AG04449 (cell line): ENCODE data around the gene GALK1.

Source experiments
- CTCF ChIA-PET: fragments of 350-600 bp; formaldehyde crosslinking; extraction: SDS; loops from one replicate; lab custom pipeline; 2021; ENCODE audit warnings: antibody characterized with exemption; lab: Yijun Ruan, JAX
- POLR2A ChIA-PET: fragments of 400-600, 350-600 bp; formaldehyde crosslinking; extraction: SDS; loops from one replicate; lab custom pipeline; 2020; ENCODE audit warnings: antibody characterized with exemption, inconsistent platforms; lab: Yijun Ruan, JAX
- DNase-seq: peaks from one replicate; pipeline ENCODE4 v3.0.0-alpha.2; 2010; ENCODE audit warnings: low read depth, low spot score
- H3K4me3 ChIP-seq: 2 replicates; pipeline ENCODE4 v1.5.1; 2011; ENCODE audit warnings: low read depth, mild to moderate bottlenecking, control low read depth, low read length
- CTCF ChIP-seq: IDR thresholded peaks from one replicate; pipeline ENCODE4 v1.5.1; 2011; ENCODE audit warnings: mild to moderate bottlenecking, moderate library complexity, low read length, control low read depth, inconsistent platforms; ENCODE audit not compliant: insufficient read depth; ENCODE audit errors: missing control alignments

The GALK1 gene

GRCh38 chr17:75752802-75753513, 12.0 kb downstream of the GALK1 start:
- peak overlapping the region; percentile 55 for H3K4me3 ChIP-seq
- CTCF ChIA-PET = interaction anchor here (0.6 to 23.0 kb wide), 67 partner anchors 8 to 835 kb away, joined by 3 to 1427 read pairs (median 4); partner anchors contain the start of genes GALK1, MIF4GD, RECQL5 and SAP30BP
- POLR2A ChIA-PET = interaction anchor here (0.9 to 2.0 kb wide), 7 partner anchors 9 to 144 kb away, joined by 3 to 11 read pairs (median 6); partner anchors contain the start of genes GALK1, RECQL5, SAP30BP and SMIM5
- DNase-seq = no peak
- TF ChIP-seq CTCF = no peak

- no peak for DNase-seq
- ChIA-PET CTCF (interaction anchor here (1.4 to 23.0 kb wide), 6 partner anchors 11 to 119 kb away, joined by 3 to 1427 read pairs (median 24); partner anchors contain the start of genes GALK1, RECQL5, SAP30BP and SMIM5), POLR2A (no interaction called here)
- TF ChIP-seq CTCF = no peak
- no peak overlapping the region for H3K4me3 ChIP-seq
Measured at GRCh38 chr17:75752405-75752709, 12.6 kb downstream of the GALK1 start.

DNA sequence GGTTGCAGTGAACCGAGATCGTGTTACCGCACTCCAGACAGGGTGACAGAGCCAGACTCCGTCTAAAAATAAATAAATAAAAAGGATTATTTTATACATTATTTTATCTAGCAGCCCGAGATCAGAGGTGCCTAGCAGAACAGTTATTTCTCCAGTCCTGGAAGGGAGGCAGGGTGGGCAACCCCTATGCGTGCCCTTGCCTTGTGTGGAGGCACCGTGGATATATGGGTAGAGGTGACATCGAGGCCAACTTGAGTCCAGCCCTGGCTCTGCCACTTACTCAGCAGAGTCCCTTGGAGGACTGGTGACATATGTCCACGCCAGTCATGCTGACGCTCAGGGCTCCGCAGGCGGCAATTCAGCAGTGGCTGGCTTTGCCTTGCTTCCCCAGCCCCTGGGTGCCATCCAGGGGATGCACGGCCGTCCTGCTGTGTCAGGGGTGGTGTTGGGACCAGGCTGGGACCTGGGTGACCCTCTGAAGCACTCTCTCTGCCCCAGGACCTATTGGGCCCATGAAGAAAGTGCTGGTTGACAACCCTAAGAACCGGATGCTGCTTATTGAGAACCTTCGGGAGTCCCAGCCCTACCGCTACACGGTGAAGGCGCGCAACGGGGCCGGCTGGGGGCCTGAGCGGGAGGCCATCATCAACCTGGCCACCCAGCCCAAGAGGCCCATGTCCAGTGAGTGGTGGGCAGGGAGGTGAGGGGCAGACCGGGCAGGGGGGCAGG, 13.2 kb downstream of the GALK1 start:
- ChIA-PET CTCF (interaction anchor here (1.4 to 23.0 kb wide), 12 partner anchors 10 to 326 kb away, joined by 3 to 1427 read pairs (median 86); partner anchors contain the start of genes GALK1, MYO15B, RECQL5 and SAP30BP), POLR2A (no interaction called here)
- DNase-seq = no peak
- H3K4me3 ChIP-seq = no peak overlapping the region
- TF ChIP-seq CTCF = no peak

DNA sequence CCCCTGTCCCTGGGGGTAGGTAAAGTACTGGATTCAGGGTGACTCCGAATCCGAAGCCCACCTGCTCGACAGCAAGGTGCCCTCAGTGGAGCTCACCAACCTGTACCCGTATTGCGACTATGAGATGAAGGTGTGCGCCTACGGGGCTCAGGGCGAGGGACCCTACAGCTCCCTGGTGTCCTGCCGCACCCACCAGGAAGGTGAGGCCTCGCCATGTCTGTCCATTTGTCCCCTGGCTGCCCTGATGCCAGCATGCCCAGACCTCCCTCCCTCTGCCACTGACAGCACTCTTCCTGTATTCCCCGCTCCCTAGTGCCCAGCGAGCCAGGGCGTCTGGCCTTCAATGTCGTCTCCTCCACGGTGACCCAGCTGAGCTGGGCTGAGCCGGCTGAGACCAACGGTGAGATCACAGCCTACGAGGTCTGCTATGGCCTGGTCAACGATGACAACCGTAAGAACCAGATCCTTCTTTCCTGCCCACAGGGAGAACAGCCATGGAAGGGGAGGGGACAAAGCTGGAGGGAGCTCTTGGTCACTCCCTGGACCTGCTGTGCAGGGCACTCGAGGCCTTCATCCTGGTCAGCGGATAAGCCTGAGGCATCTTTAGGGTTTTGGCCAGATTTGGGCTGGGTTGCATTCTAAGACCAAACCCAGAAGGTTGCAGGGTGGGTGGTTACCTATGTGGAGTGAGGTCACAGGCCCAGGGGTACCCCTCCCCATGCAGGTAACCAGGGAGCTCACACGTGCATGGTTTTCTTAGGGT, 14.2 kb downstream of the GALK1 start:
- H3K4me3 ChIP-seq = no peak overlapping the region
- ChIA-PET POLR2A (interaction anchor here (0.5 to 1.2 kb wide), 2 partner anchors 10 to 29 kb away, joined by 3 to 4 read pairs; no protein-coding TSS in a partner anchor), CTCF (interaction anchor here (0.7 to 23.0 kb wide), 17 partner anchors 11 to 480 kb away, joined by 3 to 1427 read pairs (median 16); partner anchors contain the start of genes GALK1, MIF4GD, MYO15B and RECQL5)
- TF ChIP-seq CTCF = no peak
- DNase-seq = no peak

DNA sequence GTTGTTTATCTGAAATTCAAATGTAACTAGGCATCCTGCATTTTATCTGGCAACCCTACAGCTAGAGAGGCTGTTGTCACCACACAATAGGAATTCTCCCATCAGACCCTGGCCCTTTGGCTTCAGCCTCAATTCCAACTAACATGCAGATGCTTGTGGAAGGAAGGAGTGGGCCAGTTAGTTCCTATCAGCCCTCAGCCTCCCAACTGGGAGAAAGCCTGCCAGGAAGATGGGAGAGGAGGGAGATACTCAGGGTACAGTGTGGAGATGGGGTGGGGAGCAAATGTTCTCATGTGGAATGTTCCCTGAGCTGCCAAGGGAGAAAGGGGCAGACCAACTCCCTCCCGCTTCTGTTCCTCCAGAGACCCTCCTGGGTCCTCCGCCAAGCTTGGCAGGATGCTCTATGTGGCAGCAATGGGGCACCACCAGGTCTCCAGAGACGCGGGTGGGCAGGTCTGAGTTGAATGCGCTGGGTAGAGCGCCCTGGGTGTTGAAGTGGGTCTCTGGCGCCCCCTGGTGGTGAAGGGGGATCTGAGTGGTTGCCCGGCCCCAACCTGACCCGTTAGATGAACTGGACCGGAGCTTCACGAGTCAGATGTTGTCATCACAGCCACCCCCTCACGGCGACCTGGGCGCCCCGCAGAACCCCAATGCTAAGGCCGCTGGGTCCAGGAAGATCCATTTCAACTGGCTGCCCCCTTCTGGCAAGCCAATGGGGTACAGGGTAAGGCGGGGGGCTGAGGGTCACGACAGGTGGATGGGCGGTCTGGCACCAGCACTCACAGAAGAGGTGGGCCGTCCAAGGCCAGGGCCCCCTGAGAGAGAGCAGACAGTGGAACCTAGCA, 15.2 kb downstream of the GALK1 start:
- CTCF ChIA-PET = interaction anchor here (0.6 to 23.0 kb wide), 43 partner anchors 12 to 481 kb away, joined by 3 to 1427 read pairs (median 5); partner anchors contain the start of genes GALK1, ITGB4, LLGL2 and MIF4GD
- POLR2A ChIA-PET = interaction anchor here (0.5 to 1.2 kb wide), 4 partner anchors 8 to 117 kb away, joined by 3 to 4 read pairs (median 4); partner anchors contain the start of gene SMIM5
- H3K4me3 ChIP-seq = no peak overlapping the region
- no peak for DNase-seq
- peak; percentile 86 for TF ChIP-seq CTCF
